ENCODE results near the gene HACD4.

GRCh38 chr9:21070906-21071305, 39.5 kb upstream of the HACD4 start:
- TF ChIP-seq NFIB (CRISPR knock-in tag; IDR thresholded peaks at IDR 0.05; ENCODE audit: borderline replicate concordance) (no peak), ZNF569 (CRISPR knock-in tag; IDR thresholded peaks at IDR 0.05; ENCODE audit: borderline replicate concordance) (no peak), PAX8 (CRISPR knock-in tag; IDR thresholded peaks at IDR 0.05; ENCODE audit: borderline replicate concordance) (no peak), EZH2 (conservative IDR thresholded peaks at IDR 0.05; ENCODE audit: low read depth, low read length) (no peak), ZFX (CRISPR knock-in tag; IDR thresholded peaks at IDR 0.05; ENCODE audit: low read depth) (no peak), AGO1 (IDR thresholded peaks at IDR 0.05; ENCODE audit: low read depth, low read length, poor library complexity, severe bottlenecking) (no peak), POLR2A (IDR thresholded peaks at IDR 0.05; ENCODE audit: insufficient read depth in 1 of 2, low read depth in 2 of 2, low read length in 2 of 2) (no peak), SCMH1 (CRISPR knock-in tag; IDR thresholded peaks at IDR 0.05; ENCODE audit: borderline replicate concordance) (no peak)
